Brain pericyte (primary cell): Measurements from ENCODE around the gene PCCA.
A peak's percentile ranks its signal among the peaks of the same experiment; 100 is the strongest.
"Not testable (repeated sequence)": the region's sequence is repeated elsewhere in the genome, so short reads cannot be mapped to it uniquely, and the experiment has no call there.

Experiments used
- DNase-seq: peaks from one replicate; pipeline ENCODE4 v3.0.0-alpha.2; 2012; ENCODE audit warnings: low read depth, low spot score

The PCCA gene

DNA sequence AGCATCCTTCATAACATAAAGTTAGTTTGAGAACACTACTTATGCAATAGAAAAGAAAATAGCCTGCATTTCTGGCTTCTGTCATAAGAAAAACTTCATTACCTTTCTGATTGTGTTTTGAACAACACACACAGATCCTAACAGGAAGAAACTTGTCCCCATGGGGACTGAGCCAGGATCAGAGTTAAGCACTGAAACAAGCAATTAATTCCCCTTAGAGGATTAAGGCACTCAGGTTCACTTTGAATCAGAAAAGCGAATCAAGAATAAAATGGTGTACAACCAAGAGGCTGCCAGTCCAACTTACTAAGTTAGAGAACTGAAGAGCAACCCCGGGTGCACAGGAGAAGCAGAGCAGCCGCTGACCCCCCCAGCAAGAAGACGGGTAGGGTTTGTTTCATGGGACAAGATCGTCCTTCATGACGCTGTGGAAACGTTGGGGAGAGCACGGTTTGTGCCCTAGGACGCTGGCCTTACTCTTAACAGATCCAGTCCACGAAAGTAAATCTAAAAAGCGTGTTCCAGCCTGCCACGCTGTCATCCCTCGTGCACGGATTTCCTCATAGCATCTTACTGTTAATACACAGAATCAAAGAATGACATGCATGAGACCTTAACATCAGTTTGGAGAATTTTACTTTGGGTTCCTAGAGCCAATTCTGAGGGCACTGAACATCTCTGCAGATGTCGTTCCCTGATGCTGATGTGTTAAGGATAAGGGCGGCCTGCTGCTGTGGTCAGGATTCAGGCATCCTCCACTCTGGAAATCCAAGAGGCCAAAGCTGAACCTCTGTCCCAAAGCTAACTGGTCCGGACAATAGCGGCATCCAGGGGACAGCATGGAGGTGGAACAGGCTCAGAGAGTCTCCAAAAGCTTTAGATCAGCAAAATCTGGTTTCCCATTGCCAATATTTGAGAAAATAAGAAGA is 453.3 kb downstream of the PCCA start:
- DNase-seq: no peak

GRCh38 chr13:100542826-100543156 is 453.9 kb downstream of the PCCA start:
- peak; percentile 29 for DNase-seq

DNA sequence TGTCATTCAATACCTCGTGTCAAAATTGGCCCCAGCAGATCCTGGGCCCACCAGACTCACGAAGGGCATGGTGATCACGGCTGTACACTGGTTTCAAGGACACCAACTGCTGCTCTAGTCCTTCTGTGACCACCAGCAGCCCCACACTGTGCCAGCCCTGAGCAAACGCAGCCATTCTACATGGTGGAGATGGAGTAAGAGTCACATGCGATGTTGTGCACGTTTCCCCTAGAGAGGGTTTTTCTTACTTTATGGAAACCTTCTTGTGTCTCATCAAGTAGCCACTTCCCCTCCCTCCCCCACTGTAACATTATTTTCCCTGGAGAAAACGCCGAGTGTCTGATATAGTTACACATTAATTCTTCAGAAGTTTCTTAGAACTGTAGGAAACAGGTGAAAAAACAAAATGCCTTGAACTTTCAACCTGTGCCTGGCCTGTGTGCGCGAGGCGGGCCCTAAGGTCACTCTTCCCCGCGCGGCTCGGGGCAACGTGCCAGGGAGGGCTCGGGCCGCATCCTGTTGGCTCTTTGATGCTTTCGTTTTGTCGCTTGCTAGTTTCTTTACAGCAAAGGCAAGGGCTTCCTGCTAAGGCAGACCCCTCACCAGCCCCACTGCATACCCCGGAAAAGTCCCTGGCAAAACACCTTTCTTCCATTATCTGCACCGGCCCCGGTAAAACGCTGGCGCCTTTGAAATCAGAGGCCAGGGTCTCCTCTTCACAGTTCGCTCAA is 455.1 kb downstream of the PCCA start:
- DNase-seq: peak; percentile 68

- DNase-seq: peak; percentile 59
These were observed 456.2 kb downstream of the PCCA start for GRCh38 chr13:100544866-100545683.

GRCh38 chr13:100545684-100546061 is 456.8 kb downstream of the PCCA start:
- no peak for DNase-seq

DNA sequence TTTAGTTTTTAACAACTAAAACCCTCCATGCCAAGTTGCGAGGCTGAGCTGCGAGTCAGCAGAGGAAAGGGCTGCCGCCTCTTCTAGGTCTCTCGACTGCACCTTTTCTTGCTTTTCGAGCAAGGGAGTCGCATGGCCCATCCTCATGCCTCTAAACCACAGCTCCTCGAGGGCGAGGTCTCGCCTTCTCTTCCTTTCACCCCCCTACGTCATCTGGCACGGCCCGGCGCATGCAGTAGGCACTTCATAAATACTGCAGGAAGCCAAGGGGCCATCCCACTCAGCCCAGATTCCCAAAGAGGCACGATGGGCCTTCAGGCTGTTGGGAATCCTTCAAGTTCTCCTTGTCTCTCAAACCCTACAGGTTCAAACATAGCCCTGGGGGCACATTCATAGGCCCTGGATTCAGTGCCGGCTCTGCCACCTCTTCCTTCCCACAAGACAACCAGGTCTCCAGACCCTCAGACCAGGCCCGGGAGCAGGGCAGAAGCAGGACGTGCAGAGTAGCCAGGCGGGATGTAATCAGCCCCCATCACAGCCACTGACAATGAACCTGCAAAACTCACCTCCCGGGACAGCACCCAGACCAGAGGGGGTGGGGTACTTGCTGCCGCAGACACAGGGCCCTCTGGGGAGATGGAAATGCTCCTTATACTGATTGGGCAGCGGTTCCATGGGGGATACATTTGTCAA is 458.0 kb downstream of the PCCA start:
- no peak for DNase-seq

DNA sequence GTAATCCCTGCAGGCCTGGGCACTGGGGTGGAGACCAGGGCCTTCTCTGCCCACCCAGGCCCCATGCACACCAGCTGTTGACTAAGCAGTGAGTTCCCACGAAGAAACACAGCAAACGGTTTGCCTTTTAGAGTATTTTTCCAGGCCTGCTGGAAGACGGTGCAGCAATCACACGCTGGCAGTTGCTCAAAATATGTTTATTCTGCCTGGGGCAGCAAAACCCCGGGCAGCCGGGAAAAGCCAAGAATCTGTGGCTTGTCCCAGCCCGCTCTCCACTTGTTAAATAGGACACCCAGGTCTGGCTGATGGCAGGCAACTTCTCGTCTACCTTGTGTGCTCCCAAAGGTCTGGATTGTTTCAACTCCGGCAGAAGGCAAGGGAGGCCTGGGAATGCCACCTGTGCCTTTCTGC is 458.9 kb downstream of the PCCA start:
- peak; percentile 29 for DNase-seq

DNA sequence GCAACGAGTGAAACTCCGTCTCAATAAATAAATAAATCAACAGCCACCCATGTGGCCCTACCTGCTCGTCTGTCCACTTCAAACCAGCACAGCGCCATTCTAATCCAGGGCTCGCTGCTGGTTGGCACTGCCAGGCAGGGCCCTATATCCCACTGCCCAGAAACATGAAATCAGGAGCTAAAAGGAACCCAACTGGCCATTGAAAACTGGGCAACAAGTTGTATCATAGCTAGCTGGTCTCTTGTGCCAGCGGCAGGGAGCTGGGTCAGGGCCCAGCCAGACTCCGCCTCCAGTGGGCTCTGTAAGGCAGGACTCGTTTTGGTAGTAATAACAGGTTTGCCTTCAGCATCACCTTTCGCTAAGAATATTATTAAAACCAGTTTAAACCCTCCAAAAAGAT is 460.4 kb downstream of the PCCA start:
- DNase-seq: no peak

DNA sequence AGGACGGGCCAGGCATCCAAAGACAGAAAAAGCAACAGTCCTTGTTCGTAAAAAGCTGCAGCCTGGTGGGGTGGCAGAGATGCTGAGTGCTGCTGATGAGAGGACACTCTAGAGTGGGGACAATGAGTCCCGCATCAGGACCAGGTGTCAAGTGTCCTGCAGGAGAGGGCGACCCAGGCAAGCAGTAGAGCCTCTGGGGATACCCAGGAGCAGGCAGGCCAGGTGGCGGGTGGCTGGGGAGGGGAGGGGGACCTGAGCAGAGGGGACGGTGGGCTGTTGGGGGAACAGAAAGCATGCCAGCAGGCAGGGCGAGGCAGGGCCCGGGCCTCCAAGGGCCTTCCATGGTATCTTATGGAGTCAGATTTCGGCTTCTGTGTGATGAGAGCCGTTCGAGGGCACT is 463.9 kb downstream of the PCCA start:
- DNase-seq: no peak

- DNase-seq: no peak
These were observed 471.0 kb downstream of the PCCA start for GRCh38 chr13:100559886-100560285.

GRCh38 chr13:100560498-100561157 is 471.7 kb downstream of the PCCA start:
- no peak for DNase-seq

GRCh38 chr13:100561158-100561499 is 472.2 kb downstream of the PCCA start:
- DNase-seq: no peak

DNA sequence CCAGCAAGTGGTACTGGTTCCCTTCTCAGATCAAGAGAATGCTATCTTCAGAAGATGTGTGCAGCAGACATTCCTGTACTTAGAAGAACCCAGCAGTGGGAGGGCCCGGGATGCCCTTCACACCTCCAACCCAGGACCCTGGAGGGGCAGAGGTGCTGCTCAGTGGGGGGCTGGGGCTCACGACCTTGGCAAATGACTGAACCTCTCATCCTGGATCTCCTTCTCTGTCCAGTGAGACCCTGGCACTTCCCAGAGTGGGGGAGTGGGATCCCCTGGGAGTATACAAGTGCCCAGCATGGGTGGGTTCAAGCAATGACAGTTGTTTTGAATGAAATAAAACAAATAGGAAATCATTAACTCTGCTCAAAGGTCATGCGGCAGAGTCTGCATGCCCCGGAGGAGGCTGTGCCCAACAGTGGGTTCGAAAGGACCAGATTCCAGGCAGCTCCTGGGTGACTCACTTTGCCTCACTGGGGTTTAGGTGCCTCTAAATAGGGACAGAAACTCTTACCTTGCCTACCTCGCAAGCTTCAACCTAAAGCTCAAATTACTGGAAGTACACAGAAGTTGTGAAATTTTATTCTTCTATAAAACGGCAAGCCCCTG is 472.8 kb downstream of the PCCA start:
- no peak for DNase-seq

- no peak for DNase-seq
These were observed 474.9 kb downstream of the PCCA start for GRCh38 chr13:100563779-100564178.

- no peak for DNase-seq
These were observed 475.7 kb downstream of the PCCA start for GRCh38 chr13:100564444-100565223.

- DNase-seq: no peak
These were observed 476.4 kb downstream of the PCCA start for GRCh38 chr13:100565286-100565685.

DNA sequence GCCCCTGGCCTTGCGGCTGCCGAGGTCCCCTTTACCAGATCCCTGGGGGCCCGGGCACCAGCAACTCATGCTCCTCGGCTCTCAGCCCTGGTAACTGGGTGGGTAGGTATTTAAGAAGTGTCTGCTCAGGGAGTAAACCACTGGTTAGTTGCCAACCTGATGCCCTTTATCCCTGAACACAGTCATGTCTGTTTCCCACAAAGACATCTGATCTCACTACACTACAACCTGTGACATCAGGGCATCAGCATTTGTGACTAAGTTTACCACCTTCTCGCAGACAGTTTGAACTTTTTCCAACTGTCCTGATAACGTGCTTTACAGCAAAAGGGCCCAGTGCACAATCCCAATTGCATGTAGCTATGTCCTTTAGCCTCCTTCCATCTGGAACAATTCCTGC is 477.6 kb downstream of the PCCA start:
- DNase-seq: no peak

DNA sequence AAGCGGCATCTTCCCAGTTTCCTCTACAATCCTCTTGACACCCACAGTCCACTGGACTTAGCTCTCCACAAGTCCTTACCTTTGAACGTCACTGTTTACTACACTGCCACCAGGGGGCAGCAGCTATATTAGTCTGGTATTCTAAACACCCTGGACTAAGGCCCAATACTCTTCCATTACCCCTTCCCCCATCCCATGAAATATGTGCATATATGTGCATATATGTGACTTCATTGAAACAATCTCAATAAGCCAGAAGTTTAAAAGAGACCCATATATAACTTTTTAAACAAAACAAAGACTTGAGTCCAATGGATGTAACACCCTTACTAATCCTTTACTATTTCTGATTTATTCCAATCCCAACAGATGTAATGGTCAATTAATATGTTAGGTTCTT is 484.2 kb downstream of the PCCA start:
- peak; percentile 25 for DNase-seq

GRCh38 chr13:100577239-100577638 is 488.3 kb downstream of the PCCA start:
- DNase-seq: not testable (repeated sequence)
